Fibroblast of skin of right biceps (primary cell): ENCODE measurements around the gene TMEM154.
"Not testable (repeated sequence)": the region's sequence is repeated elsewhere in the genome, so short reads cannot be mapped to it uniquely, and the experiment has no call there.

Experiments used
- DNase-seq: peaks from one replicate; pipeline ENCODE4 v3.0.0-alpha.2; 2013

The TMEM154 gene

DNA sequence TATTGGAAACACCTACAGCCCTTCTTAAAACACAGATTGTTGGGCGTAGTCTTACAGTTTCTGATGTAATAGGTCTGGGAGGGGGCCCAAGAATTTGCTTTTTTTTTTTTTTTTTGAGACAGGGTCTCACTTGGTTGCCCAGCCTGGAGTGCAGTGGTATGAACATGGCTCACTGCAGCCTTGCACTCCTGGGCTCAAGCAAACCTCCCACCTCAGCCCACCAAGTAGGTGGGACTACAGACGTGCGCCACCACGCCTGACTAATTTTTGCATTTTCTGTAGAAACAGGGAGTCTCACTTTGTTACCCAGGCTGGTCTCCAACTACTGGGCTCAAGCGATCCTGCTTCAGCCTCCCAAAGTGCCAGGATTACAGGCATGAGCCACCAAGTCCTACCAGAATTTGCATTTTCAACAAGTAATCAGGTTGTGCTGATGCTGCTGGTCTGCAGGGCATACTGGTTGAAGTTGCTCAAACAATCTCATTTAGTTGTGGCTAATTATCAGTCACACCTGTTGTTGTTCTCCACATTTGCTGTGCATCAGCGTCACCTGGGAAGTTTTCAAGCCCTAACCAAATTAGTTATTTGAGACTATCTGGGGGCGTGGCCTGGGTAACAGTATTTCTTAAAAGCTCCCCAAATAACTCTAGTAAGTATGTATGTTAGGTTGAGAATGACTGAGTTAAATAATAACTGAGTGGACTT lies 14.0 kb downstream of the TMEM154 start:
- no peak for DNase-seq

DNA sequence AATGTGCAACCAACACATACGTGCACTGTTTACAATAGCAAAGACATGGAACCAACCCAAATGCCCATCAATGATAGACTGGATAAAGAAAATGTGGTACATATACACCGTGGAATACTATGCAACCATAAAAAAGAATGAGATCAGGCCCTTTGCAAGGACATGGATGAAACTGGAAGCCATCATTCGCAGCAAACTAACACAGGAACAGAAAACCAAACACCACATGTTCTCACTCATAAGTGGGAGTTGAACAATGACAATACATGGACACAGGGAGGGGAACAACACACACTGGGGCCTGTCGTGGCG lies 15.8 kb downstream of the TMEM154 start:
- DNase-seq: not testable (repeated sequence)

DNA sequence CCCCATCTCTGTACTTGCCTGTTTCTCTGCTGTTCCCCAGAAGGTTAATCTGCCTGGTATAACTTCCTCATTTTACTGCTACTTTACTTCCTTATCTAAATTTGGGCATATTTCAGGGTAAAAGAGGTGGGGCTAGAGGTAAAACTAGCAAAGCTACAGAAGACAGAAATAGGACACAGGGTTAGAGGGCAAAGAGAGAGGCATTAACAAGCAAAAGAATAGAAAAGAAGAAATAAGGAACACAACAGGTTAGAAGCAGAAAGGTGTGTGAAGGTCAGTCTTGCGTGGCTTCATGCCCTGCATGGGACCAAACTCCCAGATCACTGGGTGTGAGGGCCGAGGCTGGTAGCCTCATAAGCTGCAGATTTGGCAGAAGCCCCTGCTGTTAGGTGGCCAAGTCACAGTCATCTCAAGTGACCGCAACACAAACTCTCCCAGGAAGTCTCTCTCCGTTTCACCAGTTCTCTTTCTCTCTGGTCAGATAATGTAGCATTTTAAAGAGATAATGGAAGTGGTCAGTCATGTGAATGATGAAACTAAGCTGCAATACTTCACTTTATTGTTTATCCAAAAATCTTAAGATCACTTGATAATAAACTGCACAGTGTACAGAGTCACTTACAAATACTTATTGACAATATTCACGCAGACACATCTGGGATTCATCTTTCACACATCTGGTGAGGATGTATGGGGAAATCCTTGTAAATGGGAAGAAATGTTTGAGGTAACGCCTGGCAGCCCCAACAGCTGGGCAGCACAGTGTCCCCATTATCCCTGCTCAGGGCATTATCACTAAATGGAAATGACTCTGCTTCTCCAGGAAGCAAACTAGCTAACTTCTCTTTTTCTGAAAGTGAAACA lies 16.4 kb downstream of the TMEM154 start:
- DNase-seq: no peak

DNA sequence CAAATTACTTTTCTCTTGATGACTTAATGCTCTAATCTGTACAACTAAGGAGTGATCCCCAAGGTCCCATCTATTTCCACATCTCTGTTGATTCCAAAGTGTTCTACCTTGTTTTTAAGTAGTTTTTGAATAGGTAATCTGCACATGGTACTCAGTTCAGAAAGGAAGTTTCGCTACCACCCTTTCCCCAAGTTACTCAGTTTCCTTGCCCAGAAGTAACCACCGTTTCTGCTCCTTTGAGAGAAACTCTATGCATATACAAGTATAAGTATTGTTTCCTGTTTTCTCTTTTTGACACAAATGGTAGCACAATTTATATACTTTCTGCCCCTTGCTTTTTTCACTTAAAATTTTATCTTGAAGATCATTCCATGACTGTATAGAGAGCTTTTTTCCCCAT lies 18.1 kb downstream of the TMEM154 start:
- no peak for DNase-seq

DNA sequence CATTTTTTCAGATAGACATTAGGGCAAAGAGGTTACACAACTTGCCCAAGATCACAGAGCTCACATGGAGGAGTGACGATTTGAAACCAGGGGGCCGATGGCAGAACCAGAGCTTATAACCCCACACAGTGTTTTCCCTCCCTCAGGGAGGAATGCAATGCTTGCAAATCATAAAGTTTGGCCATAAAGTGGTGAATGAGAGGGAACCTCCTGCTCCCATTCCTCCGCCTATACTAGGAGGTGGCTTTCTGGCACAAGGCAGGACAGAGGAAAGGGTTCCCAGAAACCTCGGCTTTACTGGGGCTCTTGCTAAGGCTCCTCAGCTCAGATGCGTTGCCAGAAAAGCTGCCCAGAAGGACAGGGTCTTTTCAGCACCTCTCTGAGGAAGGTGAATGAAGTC lies 19.3 kb downstream of the TMEM154 start:
- no peak for DNase-seq

DNA sequence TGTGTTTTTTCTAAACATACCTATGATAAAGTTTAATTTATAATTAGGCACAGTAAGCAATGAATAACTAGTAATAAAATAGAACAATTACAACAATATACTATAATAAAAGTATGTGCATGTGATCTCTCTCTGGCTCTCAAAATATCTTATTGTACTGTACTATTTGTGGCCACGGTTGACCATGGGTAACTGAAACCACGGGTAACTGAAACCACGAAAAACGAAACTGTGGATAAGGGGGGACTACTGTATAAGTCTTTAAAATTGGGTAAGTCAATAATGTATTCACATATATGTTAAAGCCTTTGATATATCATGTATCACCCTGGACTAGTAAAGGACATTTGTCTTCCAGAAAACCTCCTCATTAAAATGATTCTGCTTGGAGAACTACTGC lies 20.0 kb downstream of the TMEM154 start:
- DNase-seq: no peak

DNA sequence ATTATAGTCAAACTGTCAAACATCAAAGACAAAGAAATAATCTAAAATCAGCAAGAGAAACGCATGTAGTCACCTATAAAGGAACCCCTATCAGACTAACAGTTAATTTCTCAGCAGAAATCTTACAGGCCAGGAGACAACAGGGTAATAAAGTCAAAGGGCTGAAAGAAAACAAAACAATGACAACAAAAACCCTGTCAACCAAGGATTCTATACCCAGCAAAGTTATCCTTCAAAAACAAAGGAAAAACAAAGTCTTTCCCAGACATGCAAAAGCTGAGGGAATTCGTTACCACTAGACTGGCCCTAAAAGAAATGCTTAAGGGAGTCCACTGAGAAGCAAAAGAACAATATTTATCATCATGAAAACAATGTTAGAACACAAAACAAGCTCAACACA lies 22.1 kb downstream of the TMEM154 start:
- no peak for DNase-seq

DNA sequence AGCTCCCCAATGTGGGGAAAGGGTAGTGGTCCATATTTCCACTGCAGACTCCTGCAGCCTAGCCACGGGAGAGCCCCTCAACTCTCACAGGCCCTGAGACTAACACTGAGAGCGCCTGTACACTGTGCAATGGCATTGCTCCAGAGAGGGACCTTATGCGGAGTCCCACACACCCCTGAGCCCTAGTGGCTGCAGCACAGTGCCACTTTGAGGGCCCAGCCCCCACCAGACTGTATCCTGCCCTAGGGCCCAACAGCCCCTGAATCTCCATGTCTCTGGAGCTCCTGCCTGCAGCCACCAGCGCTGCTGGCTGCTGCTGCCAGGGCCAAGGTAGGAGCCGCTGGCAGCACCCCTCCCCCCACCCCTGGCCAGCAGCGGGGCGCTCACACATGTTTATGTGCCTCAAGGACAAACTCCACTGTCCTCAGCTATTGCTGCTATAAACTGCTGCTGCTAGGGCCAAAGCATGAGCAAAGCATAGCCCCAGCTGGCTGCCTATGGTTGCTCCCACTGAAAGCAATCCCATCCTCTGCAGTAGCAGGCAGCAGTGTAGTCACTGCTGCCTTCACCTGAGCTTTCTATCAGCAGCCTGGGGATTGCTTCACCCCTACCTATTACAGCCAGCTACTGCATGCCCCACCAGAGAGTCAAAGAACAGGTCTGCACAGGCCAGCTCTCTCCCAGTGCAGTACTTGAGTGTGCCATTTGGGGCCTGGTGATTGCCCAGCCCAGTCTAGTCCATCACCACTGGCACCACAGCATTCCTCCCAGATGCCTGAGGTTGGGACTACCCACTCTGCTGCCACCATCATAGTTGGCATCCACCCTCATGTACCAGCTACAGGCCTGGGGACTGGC lies 24.3 kb downstream of the TMEM154 start:
- no peak for DNase-seq

DNA sequence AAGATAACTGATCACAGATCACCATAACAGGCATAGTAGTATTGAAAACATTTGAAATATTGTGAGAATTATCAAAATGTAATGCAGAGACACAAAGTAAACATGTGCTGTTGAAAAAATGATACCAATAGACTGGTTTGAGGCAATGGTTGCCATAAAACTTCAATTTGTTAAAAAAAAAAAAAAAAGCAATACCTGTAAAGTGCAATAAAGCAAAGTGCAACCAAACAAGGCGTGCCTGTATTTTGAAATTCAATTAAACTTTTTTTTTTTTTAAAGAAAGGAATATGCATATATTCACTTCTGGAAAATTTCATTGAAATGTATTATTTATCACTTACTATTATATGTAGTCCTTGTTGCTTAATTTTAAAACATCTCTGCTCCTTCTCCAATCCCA lies 27.7 kb downstream of the TMEM154 start:
- DNase-seq: no peak

DNA sequence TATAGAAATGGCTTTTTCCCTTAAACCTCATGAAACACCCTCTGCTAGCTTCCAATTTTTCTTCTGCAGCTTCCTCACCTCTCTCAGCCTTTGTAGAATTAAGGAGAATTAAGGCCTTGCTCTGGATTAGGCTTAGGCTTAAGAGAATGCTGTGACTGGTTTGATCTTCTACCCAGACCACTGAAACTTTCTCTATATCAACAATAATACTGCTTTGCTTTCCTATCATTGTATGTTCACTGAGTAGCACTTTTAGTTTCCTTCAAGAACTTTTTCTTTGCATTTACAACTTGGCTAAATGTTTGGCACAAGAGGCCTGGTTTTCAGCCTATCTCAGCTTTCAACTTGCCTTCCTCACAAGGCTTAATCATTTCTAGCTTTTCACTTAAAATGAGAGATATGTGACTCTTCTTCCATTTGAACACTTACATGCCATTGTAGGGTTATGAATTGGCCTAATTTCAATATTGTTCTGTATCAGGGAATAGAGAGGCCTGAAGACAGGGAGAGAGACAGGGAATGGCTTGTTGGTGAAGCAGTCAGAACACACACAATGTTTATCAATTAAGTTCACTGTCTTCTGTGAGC lies 28.2 kb downstream of the TMEM154 start:
- DNase-seq: no peak

DNA sequence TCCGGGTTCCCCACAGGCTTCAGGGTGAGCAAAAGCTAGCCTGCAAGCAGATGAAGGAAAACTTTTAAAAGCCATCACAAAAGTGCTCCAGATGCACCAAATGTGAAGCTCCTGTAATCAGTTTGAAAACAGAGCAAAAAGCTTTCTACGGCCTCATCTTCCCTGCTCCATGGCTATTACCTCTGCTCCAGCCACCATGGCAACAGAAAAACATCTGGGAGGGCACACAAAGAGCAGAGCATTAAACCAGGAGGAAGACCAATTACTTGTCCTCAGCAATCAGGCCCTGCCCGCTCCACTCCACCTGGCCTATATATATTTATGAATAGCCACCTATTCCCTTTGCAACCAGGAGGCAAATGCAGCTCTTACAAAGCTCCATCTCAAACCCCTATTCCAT lies 33.6 kb downstream of the TMEM154 start:
- DNase-seq: no peak

DNA sequence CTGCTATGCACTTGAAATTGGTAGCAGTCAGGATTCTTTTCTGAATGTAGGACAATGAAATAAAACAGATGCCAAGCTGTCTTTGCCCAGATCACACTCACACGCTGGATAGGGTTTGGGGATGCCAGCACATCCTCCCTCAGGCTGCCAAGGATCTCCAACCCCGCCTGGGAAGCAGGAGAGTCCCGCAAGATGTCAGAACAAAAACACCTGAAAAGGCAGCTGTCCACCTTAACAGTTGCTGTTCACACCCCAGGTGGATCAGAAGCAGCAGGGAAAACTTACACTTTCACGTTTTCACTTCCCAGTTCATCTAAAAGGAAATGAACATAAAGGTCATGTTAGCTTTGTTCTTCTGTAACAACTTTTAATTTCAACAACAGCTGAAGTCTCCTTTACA lies 35.7 kb downstream of the TMEM154 start:
- DNase-seq: no peak

DNA sequence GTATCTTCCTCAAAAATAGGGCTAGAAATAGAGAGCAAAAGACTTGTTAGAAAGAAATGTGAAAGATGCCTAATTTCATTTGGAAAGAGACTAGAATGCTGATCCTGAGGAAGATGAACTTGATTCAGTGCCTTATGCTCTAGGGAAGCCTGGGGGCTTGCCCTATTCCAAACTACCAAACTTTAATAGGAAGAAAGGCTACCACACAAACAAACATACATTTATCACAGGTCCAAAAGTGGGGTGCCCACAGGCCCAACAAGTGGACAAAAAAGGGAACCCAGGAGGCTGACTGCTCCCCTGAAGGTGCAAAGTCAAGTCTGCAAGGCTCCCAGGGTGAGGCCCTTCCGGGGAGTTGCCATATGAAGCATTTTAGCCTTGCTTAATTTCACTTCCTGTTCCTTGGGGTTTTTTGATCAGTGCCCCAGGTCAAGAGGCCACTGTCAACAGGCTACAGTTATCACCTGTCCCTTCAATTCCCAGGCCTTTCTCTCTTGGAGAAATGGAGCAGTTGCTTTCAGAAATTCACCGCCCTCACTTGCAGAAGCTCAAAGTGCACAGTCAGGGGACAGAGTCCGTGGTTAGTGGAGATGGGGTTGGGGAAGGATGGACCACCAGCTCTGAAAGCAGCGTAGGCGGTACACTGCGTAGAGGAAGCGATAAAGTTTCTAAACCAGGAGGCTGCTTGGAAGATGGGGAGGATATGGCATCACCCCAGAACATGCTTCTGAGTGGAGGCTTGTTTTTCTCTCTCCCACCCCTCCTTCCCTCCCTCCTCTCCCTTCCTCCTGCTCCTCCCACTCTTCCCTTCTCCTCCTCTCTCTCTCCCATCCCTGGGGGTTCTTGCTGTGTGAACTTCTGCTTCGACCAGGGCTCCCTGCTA lies 36.4 kb downstream of the TMEM154 start:
- no peak for DNase-seq

DNA sequence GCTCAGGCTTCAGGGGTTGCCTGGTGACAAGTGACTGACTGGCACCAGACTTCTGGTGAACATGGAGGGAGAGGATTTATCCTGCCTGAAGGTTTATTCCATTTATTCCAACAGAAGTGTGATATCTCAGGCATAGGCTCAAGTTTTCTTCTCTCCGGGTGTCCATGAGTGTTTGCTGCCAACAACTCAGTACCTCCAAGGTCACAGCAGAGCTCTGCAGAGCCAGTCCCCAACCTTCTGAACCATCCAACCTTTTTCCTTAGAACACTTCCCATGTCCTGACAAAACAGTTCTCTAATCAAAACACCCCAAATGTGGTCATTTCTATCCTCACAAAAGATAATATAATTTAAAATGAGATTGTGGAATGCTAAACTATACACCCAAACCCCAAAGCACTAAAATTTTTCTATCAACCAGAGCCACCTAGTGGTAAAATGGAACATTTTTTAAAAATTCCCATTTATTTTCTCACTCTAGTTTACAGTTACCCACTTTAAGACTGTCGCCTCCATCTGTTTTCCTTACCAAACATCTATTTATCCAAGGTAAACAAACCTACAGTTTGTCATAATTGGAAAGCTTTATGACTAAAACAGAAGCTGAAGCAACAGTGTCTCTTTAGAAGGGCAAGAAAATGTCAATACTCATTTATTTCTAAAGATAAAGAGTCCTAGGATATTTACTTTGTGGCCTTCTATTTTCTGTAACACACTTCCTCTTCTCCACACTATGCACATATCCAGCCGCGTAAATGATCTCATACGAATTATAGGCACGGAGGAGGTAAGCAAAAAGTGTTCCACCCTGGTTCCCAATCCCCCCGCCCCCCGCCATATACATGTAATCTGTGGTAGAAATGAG lies 39.5 kb downstream of the TMEM154 start:
- peak; percentile 31 for DNase-seq

DNA sequence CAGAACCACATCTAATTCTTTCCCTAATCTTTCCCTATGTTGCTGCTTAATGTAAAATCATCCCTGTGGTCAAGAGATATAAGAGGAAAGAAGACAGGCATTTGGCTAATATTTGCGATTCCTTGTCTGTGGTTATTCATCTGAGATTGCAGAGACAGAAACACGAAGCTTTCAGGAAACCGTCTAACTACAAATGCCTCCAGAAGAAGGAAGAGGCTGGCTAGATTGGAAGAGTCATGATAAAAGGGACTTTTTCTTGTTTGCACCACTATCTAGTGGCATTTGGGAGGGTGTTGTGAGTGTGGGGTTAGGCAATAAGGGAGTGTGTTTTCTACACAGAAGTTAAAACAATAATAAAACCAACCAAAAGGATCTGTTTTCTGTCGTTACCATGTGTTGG lies 43.9 kb downstream of the TMEM154 start:
- no peak for DNase-seq

DNA sequence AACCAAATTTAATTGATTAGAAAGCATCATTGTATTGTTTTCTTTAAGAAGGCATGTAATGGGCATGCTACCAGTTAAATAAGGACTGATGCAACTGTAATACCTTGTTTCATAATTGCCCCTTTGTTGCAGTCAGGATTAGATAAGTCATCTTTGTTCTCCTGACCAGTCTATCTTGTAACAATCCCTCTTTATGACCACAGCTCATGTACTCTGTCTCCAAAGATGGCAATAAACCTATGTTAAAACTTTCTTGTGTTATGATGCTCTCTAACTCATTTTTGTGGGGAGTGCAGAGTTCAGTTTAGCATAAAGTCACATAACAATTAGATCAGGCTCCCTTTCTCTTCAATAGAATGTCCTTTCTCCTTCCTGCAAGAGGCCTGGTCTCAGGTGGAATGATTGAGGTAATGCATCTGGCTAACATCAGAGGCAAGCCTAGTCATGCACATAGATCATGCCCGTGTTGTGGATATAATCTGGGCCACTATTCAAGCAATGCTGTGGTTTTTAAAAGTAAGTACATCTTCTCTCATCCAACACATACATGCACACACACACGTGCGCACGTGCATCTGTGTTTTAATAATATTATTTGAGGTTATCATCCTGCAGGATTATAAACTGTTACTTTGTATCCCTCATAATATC lies 45.6 kb downstream of the TMEM154 start:
- DNase-seq: peak; percentile 8

DNA sequence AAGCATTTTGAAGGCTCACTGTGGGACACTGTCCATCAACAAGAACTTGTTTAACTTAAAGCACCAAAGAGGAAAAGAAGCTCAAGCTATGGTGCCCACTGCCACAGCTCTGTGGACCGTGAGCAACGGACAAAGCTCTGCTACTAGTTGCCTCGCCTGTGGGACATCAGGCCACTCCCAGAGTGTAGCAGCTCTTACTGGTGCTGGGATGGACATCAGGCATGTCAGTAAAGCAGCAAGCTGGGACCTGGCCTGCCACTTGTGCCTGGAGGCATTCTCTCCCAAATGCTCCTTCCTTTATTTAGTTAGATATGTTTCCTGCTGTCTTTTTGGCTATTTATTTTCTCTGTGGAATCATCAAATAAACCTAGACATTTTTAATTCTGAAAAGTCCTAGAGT lies 46.7 kb downstream of the TMEM154 start:
- DNase-seq: no peak

DNA sequence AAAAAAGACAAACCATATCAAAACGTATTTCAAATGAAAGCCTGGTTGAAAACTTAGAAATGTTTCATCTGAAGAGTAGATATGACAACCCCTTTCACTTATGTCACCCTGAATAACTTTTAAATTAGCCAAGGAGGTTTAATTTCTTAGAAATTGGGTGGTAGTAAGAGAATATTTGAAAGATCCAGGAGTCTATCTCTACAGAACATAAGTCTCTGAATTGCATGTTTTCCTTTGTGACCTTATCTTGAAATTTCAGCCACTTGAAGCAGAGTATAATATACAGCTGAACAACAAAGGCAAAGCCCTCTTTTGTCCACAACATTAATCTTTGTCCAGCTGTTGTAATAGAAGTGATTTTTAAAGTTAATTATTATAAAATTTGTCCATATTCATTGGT lies 49.5 kb downstream of the TMEM154 start:
- no peak for DNase-seq

DNA sequence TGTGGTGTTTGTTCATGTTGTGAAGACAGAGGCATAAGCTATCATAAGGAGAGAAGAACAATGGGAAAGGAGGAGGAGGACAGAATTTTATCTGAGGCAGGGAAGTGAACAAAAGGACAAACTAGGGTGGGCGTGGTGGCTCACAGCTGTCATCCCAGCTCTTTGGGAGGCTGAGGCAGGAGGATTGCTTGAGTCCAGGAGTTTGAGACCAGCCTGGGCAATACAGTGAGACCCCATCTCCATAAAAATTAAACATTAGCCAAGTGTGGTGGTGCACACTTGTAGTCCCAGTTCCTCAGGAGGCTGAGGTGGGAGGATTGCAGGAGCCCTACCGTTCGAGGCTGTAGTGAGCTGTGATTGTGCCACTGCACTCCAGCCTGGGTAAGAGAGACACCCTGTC lies 49.9 kb downstream of the TMEM154 start:
- DNase-seq: no peak

DNA sequence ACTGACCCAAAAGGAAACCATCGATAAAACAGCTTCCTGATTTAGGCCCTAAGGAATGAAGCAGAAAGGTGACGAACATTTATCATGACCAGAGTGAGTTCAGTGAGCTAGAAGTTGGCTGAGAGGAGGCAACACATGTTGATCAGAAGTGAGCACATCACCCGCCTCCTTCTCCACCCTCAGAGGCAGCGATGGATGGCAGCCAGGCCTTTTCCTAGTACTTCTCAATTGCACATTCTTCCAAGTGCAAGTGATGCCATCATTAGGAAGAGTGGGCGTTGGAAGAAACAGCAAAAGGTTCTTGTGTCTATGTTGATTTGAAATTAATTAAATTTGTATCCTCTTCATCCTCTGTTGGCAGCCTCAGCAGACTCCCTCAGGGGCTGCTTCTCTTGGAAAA lies 51.7 kb downstream of the TMEM154 start:
- DNase-seq: peak; percentile 36

DNA sequence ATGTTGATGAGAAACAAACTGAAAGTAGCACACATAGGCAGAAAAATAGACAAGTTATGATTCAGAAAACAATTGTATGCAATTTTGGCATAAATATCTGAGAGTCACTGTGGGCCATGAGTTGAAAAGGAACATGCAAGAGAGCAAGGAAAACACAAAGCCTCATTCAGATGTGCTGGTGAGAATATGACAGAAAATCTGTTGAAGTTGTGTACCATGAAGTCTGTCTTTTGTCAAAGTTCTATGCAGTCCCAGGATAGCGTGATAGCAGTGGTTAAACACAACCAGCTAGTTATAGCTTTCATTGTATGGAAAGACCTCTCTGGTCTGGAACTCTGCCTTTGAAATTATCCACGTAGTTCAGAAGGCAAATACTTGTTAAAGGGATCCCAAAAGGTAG lies 53.0 kb downstream of the TMEM154 start:
- DNase-seq: no peak
